ENCODE results near the gene DHRS2. TPM values are rescaled to one million over a fixed set of nuclear protein-coding genes. Genes with fewer than 3 reads are reported as not detected.

Gene DHRS2
- total and polyA plus RNA-seq, 2 donors (not counting 1 experiment from before 2014, with no cell fraction given) = not detected

DNA sequence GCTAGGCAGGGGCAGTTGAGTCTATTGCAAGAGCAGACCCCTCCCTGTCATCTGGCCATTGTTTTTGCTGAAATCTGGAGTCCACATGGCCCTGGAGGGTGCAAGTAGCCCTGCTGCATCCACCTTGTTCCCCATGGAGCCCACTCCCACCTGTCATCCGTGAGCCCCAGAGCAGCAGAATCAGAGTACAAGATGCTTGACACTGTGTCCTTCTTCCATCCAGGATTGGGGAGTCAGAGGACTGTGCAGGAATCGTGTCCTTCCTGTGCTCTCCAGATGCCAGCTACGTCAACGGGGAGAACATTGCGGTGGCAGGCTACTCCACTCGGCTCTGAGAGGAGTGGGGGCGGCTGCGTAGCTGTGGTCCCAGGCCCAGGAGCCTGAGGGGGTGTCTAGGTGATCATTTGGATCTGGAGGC lies 8.8 kb downstream of the DHRS2 start:
- intact Hi-C loops (cut with micrococcal nuclease) = no loop called here

DNA sequence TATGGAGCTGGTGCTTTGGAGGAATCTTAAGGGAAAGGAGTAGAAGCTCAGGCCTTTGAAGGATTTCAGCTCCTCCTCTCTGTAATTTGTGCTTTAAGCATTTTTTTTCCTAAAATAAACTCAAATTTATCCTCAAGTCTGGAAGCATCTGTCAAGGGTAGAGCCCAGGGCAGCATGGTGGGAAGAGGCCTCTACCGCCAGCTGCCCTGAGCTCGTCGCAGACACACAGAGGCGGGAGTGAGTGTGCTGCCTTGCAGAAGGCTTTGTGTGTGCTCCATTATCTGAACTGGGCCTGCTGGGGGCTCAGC lies 9.3 kb downstream of the DHRS2 start:
- ChIA-PET CTCF (interaction anchor here (2.6 kb wide), 1 partner anchor 13 kb away, joined by 9 read pairs; no protein-coding TSS in a partner anchor), POLR2A (no interaction called here)
- Histone ChIP-seq H3K27ac (ENCODE audit: low read length in 2 of 2) (no peak overlapping the region), H3K9me3 (ENCODE audit: control extremely low read depth in 1 of 3, control insufficient read depth in 2 of 3, insufficient read depth in 1 of 3, low read length in 2 of 3) (peaks cover 0 to 2% (median 0%) of the 10 kb centered on the region in 3 donors), H2AFZ (ENCODE audit: insufficient read depth, low read depth, low read length, poor library complexity, severe bottlenecking) (no peak overlapping the region), H3K9ac (ENCODE audit: low read length) (no peak overlapping the region), H3K4me1 (ENCODE audit: control insufficient read depth in 2 of 2, insufficient read depth in 2 of 2, low read length in 2 of 2) (no peaks in the 10 kb centered on the region), H3K4me3 (ENCODE audit: control extremely low read depth in 1 of 5, extremely low read depth in 1 of 5, insufficient read depth in 1 of 5, low read depth in 2 of 5, low read length in 4 of 5) (no peak overlapping the region), H4K20me1 (ENCODE audit: control insufficient read depth, insufficient read depth, low read length, poor library complexity, severe bottlenecking) (no peaks in the 10 kb centered on the region), H3K4me2 (replicated peaks; ENCODE audit: low read depth, low read length, poor library complexity, severe bottlenecking) (no peak overlapping the region), H3K79me2 (ENCODE audit: control insufficient read depth, insufficient read depth, low read length) (no peaks in the 10 kb centered on the region), H3K27me3 (replicated peaks in 1 of 4; ENCODE audit: control extremely low read depth in 1 of 4, control insufficient read depth in 3 of 4, insufficient read depth in 4 of 4, low read length in 3 of 4) (peaks cover 0 to 8% (median 0%) of the 10 kb centered on the region in 4 experiments), H3K36me3 (replicated peaks in 1 of 2; ENCODE audit: control extremely low read depth in 1 of 2, control insufficient read depth in 1 of 2, extremely low read depth in 1 of 2, insufficient read depth in 2 of 2, low read length in 1 of 2) (no peaks in the 10 kb centered on the region)
- TF ChIP-seq, protein P1, sequence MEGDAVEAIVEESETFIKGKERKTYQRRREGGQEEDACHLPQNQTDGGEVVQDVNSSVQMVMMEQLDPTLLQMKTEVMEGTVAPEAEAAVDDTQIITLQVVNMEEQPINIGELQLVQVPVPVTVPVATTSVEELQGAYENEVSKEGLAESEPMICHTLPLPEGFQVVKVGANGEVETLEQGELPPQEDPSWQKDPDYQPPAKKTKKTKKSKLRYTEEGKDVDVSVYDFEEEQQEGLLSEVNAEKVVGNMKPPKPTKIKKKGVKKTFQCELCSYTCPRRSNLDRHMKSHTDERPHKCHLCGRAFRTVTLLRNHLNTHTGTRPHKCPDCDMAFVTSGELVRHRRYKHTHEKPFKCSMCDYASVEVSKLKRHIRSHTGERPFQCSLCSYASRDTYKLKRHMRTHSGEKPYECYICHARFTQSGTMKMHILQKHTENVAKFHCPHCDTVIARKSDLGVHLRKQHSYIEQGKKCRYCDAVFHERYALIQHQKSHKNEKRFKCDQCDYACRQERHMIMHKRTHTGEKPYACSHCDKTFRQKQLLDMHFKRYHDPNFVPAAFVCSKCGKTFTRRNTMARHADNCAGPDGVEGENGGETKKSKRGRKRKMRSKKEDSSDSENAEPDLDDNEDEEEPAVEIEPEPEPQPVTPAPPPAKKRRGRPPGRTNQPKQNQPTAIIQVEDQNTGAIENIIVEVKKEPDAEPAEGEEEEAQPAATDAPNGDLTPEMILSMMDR (IDR thresholded peaks at IDR 0.05) = no peak
- no peak for TF ChIP-seq EZH2 (IDR thresholded peaks at IDR 0.05; ENCODE audit: borderline replicate concordance, insufficient read depth, low read depth, low read length, poor library complexity, severe bottlenecking)
- H3K27ac Mint-ChIP-seq = no peak overlapping the region
- intact Hi-C loops (cut with micrococcal nuclease) = no loop called here
- 95% methylated on average over 4 of the region's 4 CpGs for WGBS (ENCODE audit: insufficient coverage)
- H3K27me3 Mint-ChIP-seq = peaks cover 25% of the 10 kb centered on the region
- no peak overlapping the region for H3K4me3 Mint-ChIP-seq
- ATAC-seq (ENCODE audit: low read depth) (no peak), DNase-seq (no peak)
- no peaks in the 10 kb centered on the region for H3K9me3 Mint-ChIP-seq (ENCODE audit: insufficient read depth)
- H3K4me1 Mint-ChIP-seq = no peaks in the 10 kb centered on the region

More for the DNA sequence above, 8.8 kb downstream of the DHRS2 start:
- Histone ChIP-seq H2AFZ (ENCODE audit: insufficient read depth, low read depth, low read length, poor library complexity, severe bottlenecking) (no peak overlapping the region), H3K4me3 (ENCODE audit: control extremely low read depth in 1 of 5, extremely low read depth in 1 of 5, insufficient read depth in 1 of 5, low read depth in 2 of 5, low read length in 4 of 5) (no peak overlapping the region), H3K27me3 (replicated peaks in 1 of 4; ENCODE audit: control extremely low read depth in 1 of 4, control insufficient read depth in 3 of 4, insufficient read depth in 4 of 4, low read length in 3 of 4) (peaks cover 0 to 8% (median 0%) of the 10 kb centered on the region in 4 experiments), H3K9me3 (ENCODE audit: control extremely low read depth in 1 of 3, control insufficient read depth in 2 of 3, insufficient read depth in 1 of 3, low read length in 2 of 3) (peaks cover 0 to 2% (median 0%) of the 10 kb centered on the region in 3 donors), H3K9ac (ENCODE audit: low read length) (no peak overlapping the region), H3K36me3 (replicated peaks in 1 of 2; ENCODE audit: control extremely low read depth in 1 of 2, control insufficient read depth in 1 of 2, extremely low read depth in 1 of 2, insufficient read depth in 2 of 2, low read length in 1 of 2) (no peaks in the 10 kb centered on the region), H3K27ac (ENCODE audit: low read length in 2 of 2) (no peak overlapping the region), H3K79me2 (ENCODE audit: control insufficient read depth, insufficient read depth, low read length) (no peaks in the 10 kb centered on the region), H3K4me1 (ENCODE audit: control insufficient read depth in 2 of 2, insufficient read depth in 2 of 2, low read length in 2 of 2) (no peaks in the 10 kb centered on the region), H4K20me1 (ENCODE audit: control insufficient read depth, insufficient read depth, low read length, poor library complexity, severe bottlenecking) (no peaks in the 10 kb centered on the region), H3K4me2 (replicated peaks; ENCODE audit: low read depth, low read length, poor library complexity, severe bottlenecking) (no peak overlapping the region)
- no peak for DNase-seq
- H3K27ac Mint-ChIP-seq = no peak overlapping the region
- no peaks in the 10 kb centered on the region for H3K9me3 Mint-ChIP-seq (ENCODE audit: insufficient read depth)
- no peak for ATAC-seq (ENCODE audit: low read depth)
- no peak for TF ChIP-seq EZH2 (IDR thresholded peaks at IDR 0.05; ENCODE audit: borderline replicate concordance, insufficient read depth, low read depth, low read length, poor library complexity, severe bottlenecking)
- TF ChIP-seq, protein P1 (IDR thresholded peaks at IDR 0.05) = no peak
- no peaks in the 10 kb centered on the region for H3K4me1 Mint-ChIP-seq
- ChIA-PET CTCF (interaction anchor here (2.6 kb wide), 1 partner anchor 13 kb away, joined by 9 read pairs; no protein-coding TSS in a partner anchor), POLR2A (no interaction called here)
- H3K27me3 Mint-ChIP-seq = peaks cover 25% of the 10 kb centered on the region
- WGBS (ENCODE audit: insufficient coverage) = 93% methylated on average over 8 of the region's 8 CpGs
- H3K4me3 Mint-ChIP-seq = no peak overlapping the region
